ENCODE results near the gene TAAR9. TPM values are rescaled to one million over a fixed set of nuclear protein-coding genes. Genes with fewer than 3 reads are reported as not detected.
"Not testable (repeated sequence)": the region's sequence is repeated elsewhere in the genome, so short reads cannot be mapped to it uniquely, and the experiment has no call there.

TAAR9 gene
- total and polyA plus RNA-seq, 2 experiments from 2014 or later = not detected

GRCh38 chr6:132530293-132530974 is 7.6 kb upstream of the TAAR9 start:
- H3K4me3 ChIP-seq = no peak overlapping the region
- no peaks in the 10 kb centered on the region for H3K36me3 ChIP-seq
- H3K27me3 ChIP-seq = no peaks in the 10 kb centered on the region
- no peak overlapping the region for H3K27ac ChIP-seq
- DNase-seq (ENCODE audit: low read depth in 1 of 2, low spot score in 1 of 2) = peak; percentile 79
- peak; percentile 67 for TF ChIP-seq CTCF (IDR thresholded peaks at IDR 0.05; ENCODE audit: low read depth, low read length)
- no peaks in the 10 kb centered on the region for H3K9me3 ChIP-seq (ENCODE audit: low read depth)
- H3K4me1 ChIP-seq (ENCODE audit: low read depth) = no peaks in the 10 kb centered on the region

GRCh38 chr6:132534546-132534945 is 3.5 kb upstream of the TAAR9 start:
- not testable (repeated sequence) for DNase-seq (ENCODE audit: low read depth in 1 of 2, low spot score in 1 of 2); H3K27me3 ChIP-seq

GRCh38 chr6:132537145-132537544 is 932 bp upstream of the TAAR9 start:
- H3K4me1 ChIP-seq (ENCODE audit: low read depth) = no peaks in the 10 kb centered on the region
- TF ChIP-seq CTCF (IDR thresholded peaks at IDR 0.05; ENCODE audit: low read depth, low read length) = no peak
- no peaks in the 10 kb centered on the region for H3K36me3 ChIP-seq
- no peaks in the 10 kb centered on the region for H3K27me3 ChIP-seq
- DNase-seq (ENCODE audit: low read depth in 1 of 2, low spot score in 1 of 2) = no peak
- no peak overlapping the region for H3K4me3 ChIP-seq
- H3K9me3 ChIP-seq (ENCODE audit: low read depth) = no peaks in the 10 kb centered on the region
- H3K27ac ChIP-seq = no peak overlapping the region

More at GRCh38 chr6:132534546-132534945, 3.5 kb upstream of the TAAR9 start:
- H3K4me3 ChIP-seq; H3K27ac ChIP-seq; H3K4me1 ChIP-seq (ENCODE audit: low read depth); H3K36me3 ChIP-seq; H3K9me3 ChIP-seq (ENCODE audit: low read depth): not testable (repeated sequence)

- H3K4me3 ChIP-seq = no peak overlapping the region
- H3K27me3 ChIP-seq = no peaks in the 10 kb centered on the region
- H3K9me3 ChIP-seq (ENCODE audit: low read depth) = no peaks in the 10 kb centered on the region
- no peak for DNase-seq (ENCODE audit: low read depth in 1 of 2, low spot score in 1 of 2)
- no peak for TF ChIP-seq CTCF (IDR thresholded peaks at IDR 0.05; ENCODE audit: low read depth, low read length)
- no peaks in the 10 kb centered on the region for H3K4me1 ChIP-seq (ENCODE audit: low read depth)
- no peak overlapping the region for H3K27ac ChIP-seq
- no peaks in the 10 kb centered on the region for H3K36me3 ChIP-seq
These were observed 6.7 kb downstream of the TAAR9 start for GRCh38 chr6:132544826-132545225.

GRCh38 chr6:132548746-132549463 is 10.8 kb downstream of the TAAR9 start:
- H3K36me3 ChIP-seq = no peaks in the 10 kb centered on the region
- no peak for TF ChIP-seq CTCF (IDR thresholded peaks at IDR 0.05; ENCODE audit: low read depth, low read length)
- no peak overlapping the region for H3K4me3 ChIP-seq
- H3K4me1 ChIP-seq (ENCODE audit: low read depth) = no peaks in the 10 kb centered on the region
- DNase-seq (ENCODE audit: low read depth in 1 of 2, low spot score in 1 of 2) = no peak
- H3K27ac ChIP-seq = no peak overlapping the region
- H3K9me3 ChIP-seq (ENCODE audit: low read depth) = no peaks in the 10 kb centered on the region
- H3K27me3 ChIP-seq = no peaks in the 10 kb centered on the region

- no peaks in the 10 kb centered on the region for H3K4me1 ChIP-seq (ENCODE audit: low read depth)
- TF ChIP-seq CTCF (IDR thresholded peaks at IDR 0.05; ENCODE audit: low read depth, low read length) = no peak
- H3K36me3 ChIP-seq = no peaks in the 10 kb centered on the region
- DNase-seq (ENCODE audit: low read depth in 1 of 2, low spot score in 1 of 2) = no peak
- no peaks in the 10 kb centered on the region for H3K9me3 ChIP-seq (ENCODE audit: low read depth)
- H3K4me3 ChIP-seq = no peak overlapping the region
- no peak overlapping the region for H3K27ac ChIP-seq
- no peaks in the 10 kb centered on the region for H3K27me3 ChIP-seq
These were observed 13.1 kb downstream of the TAAR9 start for GRCh38 chr6:132551214-132551613.

All from cardiac muscle cell (in vitro differentiated cells and primary cell).